ENCODE results near the gene FKBP11. TPM values are rescaled to one million over a fixed set of nuclear protein-coding genes. Genes with fewer than 3 reads are reported as not detected.

FKBP11 gene
- total and polyA plus RNA-seq, 2 of the 8 experiments (the other 6 are each of a cell fraction or from before 2014, with no cell fraction given) = 45.7 to 65.1 TPM

GRCh38 chr12:48957141-48958048 is 32.1 kb upstream of the FKBP11 start, which contains the start of gene ARF3 (continued):
- peak in 1 of 2 experiments; percentile 19; a peak in 1 of 4 replicates for TF ChIP-seq HDAC2 (IDR thresholded peaks at IDR 0.05; ENCODE audit: borderline replicate concordance in 1 of 2, low read depth in 2 of 2, low read length in 2 of 2)

Measured in H1 (cell line).